ENCODE results near the gene TPD52L3. TPM values are rescaled to one million over a fixed set of nuclear protein-coding genes. Genes with fewer than 3 reads are reported as not detected.

The TPD52L3 gene
- total and polyA plus RNA-seq, 2 of the 4 experiments (the other 2 are of a cell fraction) = not detected

GRCh38 chr9:6368831-6369230 lies 40.7 kb downstream of the TPD52L3 start:
- WGBS, 2 experiments (ENCODE audit: extremely low coverage in 2 of 2, insufficient read length in 1 of 2) = no CpG with 5 or more reads among the region's 2 CpGs
- intact Hi-C loops (cut with micrococcal nuclease) = no loop called here
- no TSS peak for BruUV-seq (replicated peaks)

More at GRCh38 chr9:6368831-6369230, 40.7 kb downstream of the TPD52L3 start:
- Histone ChIP-seq H3K36me3 (ENCODE audit: control insufficient read depth, insufficient read depth, low read length) (no peaks in the 10 kb centered on the region), H2BK20ac (ENCODE audit: low read depth, low read length) (no peak overlapping the region), H3K56ac (ENCODE audit: extremely low read depth, insufficient read depth, low read length) (no peak overlapping the region), H2AK9ac (replicated peaks; ENCODE audit: low read depth, low read length, poor library complexity) (no peak overlapping the region), H3K27ac (ENCODE audit: insufficient read depth, low read length) (no peak overlapping the region), H3K4me1 (ENCODE audit: control insufficient read depth, insufficient read depth, low read length) (peaks cover 4% of the 10 kb centered on the region), H3K4me2 (ENCODE audit: low read depth, low read length) (no peak overlapping the region), H2BK15ac (ENCODE audit: low read depth, low read length) (no peak overlapping the region), H3K18ac (ENCODE audit: low read depth, low read length) (no peak overlapping the region), H2BK5ac (ENCODE audit: low read depth, low read length, poor library complexity, severe bottlenecking) (no peak overlapping the region), H3K79me1 (ENCODE audit: low read depth in 1 of 2, low read length in 2 of 2) (no peaks in the 10 kb centered on the region), H3K9me1 (ENCODE audit: insufficient read depth, low read length) (no peaks in the 10 kb centered on the region), H3K4me3 (ENCODE audit: insufficient read depth, low read depth, low read length) (no peak overlapping the region), H3K27me3 (ENCODE audit: control insufficient read depth, insufficient read depth, low read length) (no peaks in the 10 kb centered on the region), H3K14ac (replicated peaks; ENCODE audit: low read depth, low read length) (no peak overlapping the region), H3K9ac (ENCODE audit: low read depth, low read length) (no peak overlapping the region), H4K5ac (ENCODE audit: low read depth, low read length) (no peak overlapping the region), H2AFZ (replicated peaks; ENCODE audit: low read length, poor library complexity) (no peak overlapping the region), H3K9me3 (ENCODE audit: control insufficient read depth, insufficient read depth, low read length) (0 out of 2 replicates have a peak, but pooled peaks cover 4% of the 10 kb centered on the region), H3K23ac (ENCODE audit: low read depth, low read length) (no peak overlapping the region), H2AK5ac (ENCODE audit: low read depth, low read length) (no peak overlapping the region), H3K4ac (ENCODE audit: low read depth, low read length) (no peak overlapping the region), H4K20me1 (ENCODE audit: insufficient read depth, low read length) (no peaks in the 10 kb centered on the region), H4K91ac (ENCODE audit: insufficient read depth, low read depth, low read length) (no peak overlapping the region), H2BK120ac (ENCODE audit: low read depth, low read length) (no peak overlapping the region), H4K8ac (ENCODE audit: low read depth in 2 of 2, low read length in 2 of 2) (no peak overlapping the region)
- CTCF ChIA-PET = no interaction called here
- no peak for TF ChIP-seq USF2 (IDR thresholded peaks at IDR 0.05; ENCODE audit: low read depth, low read length)
- TF ChIP-seq RCOR1 (IDR thresholded peaks at IDR 0.05; ENCODE audit: insufficient replicate concordance, low read length) = no peak
- no peak for TF ChIP-seq NFE2L2 (IDR thresholded peaks at IDR 0.05; ENCODE audit: low read depth, low read length)
- TF ChIP-seq RFX5 (IDR thresholded peaks at IDR 0.05; ENCODE audit: low read depth, low read length) = no peak
- TF ChIP-seq CHD1 (IDR thresholded peaks at IDR 0.05; ENCODE audit: low read depth, low read length) = no peak
- dilution Hi-C loops (cut with HindIII; ENCODE audit: low sequenced_read_pairs, unreplicated experiment) = no loop called here
- DNase-seq (no peak), ATAC-seq (ENCODE audit: low read depth) (no peak)
- in situ Hi-C loops (cut with MboI; ENCODE audit: low sequenced_read_pairs) = no loop called here
- POLR2A ChIA-PET (ENCODE audit: unreplicated experiment) = no interaction called here

Other genes with a start within 250 kb of the TPD52L3 start
- not detected in 2 replicates for gene IL33, start 112.6 kb upstream of the TPD52L3 start, total RNA-seq (2012; rRNA removed)
- gene IL33, start 112.6 kb upstream of the TPD52L3 start, polyA plus RNA-seq (2012; rRNA removed) = not detected in 2 replicates
- 37.3 and 55.3 TPM in 2 replicates for gene UHRF2, start 84.8 kb downstream of the TPD52L3 start, total RNA-seq (2012; rRNA removed)
- 23.5 and 27.6 TPM in 2 replicates for gene UHRF2, start 84.8 kb downstream of the TPD52L3 start, polyA plus RNA-seq (2012; rRNA removed)

All from IMR-90 (cell line).